ENCODE data around the gene TCTN1. TPM values are rescaled to one million over a fixed set of nuclear protein-coding genes. Genes with fewer than 3 reads are reported as not detected.

The TCTN1 gene
- total and polyA plus RNA-seq, 2 of the 4 experiments (the other 2 are of a cell fraction) = 11.7 to 18.8 TPM

- dilution Hi-C loops (cut with HindIII; ENCODE audit: low sequenced_read_pairs, unreplicated experiment) = no loop called here
- in situ Hi-C loops (cut with MboI; ENCODE audit: low sequenced_read_pairs) = no loop called here
- H4K5ac ChIP-seq (ENCODE audit: low read depth, low read length) = peak within 1 kb of the TSS; percentile 90; the same call in 1 of the 2 replicates
- H4K20me1 ChIP-seq (ENCODE audit: insufficient read depth, low read length) = no peaks in the 10 kb centered on the region
- H3K4me3 ChIP-seq (ENCODE audit: insufficient read depth, low read depth, low read length) = peak within 1 kb of the TSS; percentile 47
- H3K18ac ChIP-seq (ENCODE audit: low read depth, low read length) = no peak within 1 kb of the TSS; the same call in 1 of the 2 replicates
- CTCF ChIA-PET = no interaction called here
- no peak for DNase-seq
- peak within 1 kb of the TSS; percentile 69 for H3K4ac ChIP-seq (ENCODE audit: low read depth, low read length)
- peak within 1 kb of the TSS; percentile 94 for H2AFZ ChIP-seq (replicated peaks; ENCODE audit: low read length, poor library complexity)
- no peaks in the 10 kb centered on the region for H3K36me3 ChIP-seq (ENCODE audit: control insufficient read depth, insufficient read depth, low read length)
- POLR2A ChIA-PET (ENCODE audit: unreplicated experiment) = no interaction called here
- H3K23ac ChIP-seq (ENCODE audit: low read depth, low read length) = peak within 1 kb of the TSS; percentile 24; the same call in 1 of the 2 replicates
- H3K27ac ChIP-seq (ENCODE audit: insufficient read depth, low read length) = no peak within 1 kb of the TSS
- peaks cover 7% of the 10 kb centered on the region; the same call in 1 of the 2 replicates for H3K4me1 ChIP-seq (ENCODE audit: control insufficient read depth, insufficient read depth, low read length)
- H2BK15ac ChIP-seq (ENCODE audit: low read depth, low read length) = no peak within 1 kb of the TSS
- no peak within 1 kb of the TSS for H4K91ac ChIP-seq (ENCODE audit: insufficient read depth, low read depth, low read length)
- ATAC-seq (ENCODE audit: low read depth) = peak; percentile 75
- peak within 1 kb of the TSS; percentile 69 for H2AK9ac ChIP-seq (replicated peaks; ENCODE audit: low read depth, low read length, poor library complexity)
- H3K56ac ChIP-seq (ENCODE audit: extremely low read depth, insufficient read depth, low read length) = no peak within 1 kb of the TSS
- no peak within 1 kb of the TSS for H2BK5ac ChIP-seq (ENCODE audit: low read depth, low read length, poor library complexity, severe bottlenecking)
- H3K27me3 ChIP-seq (ENCODE audit: control insufficient read depth, insufficient read depth, low read length) = peaks cover 30% of the 10 kb centered on the region
- H3K4me2 ChIP-seq (ENCODE audit: low read depth, low read length) = peak within 1 kb of the TSS; percentile 84
- TF ChIP-seq FOS (IDR thresholded peaks at IDR 0.05; ENCODE audit: low read depth, low read length) = no peak
- no peaks in the 10 kb centered on the region for H3K9me1 ChIP-seq (ENCODE audit: insufficient read depth, low read length)
- BruUV-seq (replicated peaks) = no TSS peak
- WGBS, 2 experiments (ENCODE audit: extremely low coverage in 2 of 2, insufficient read length in 1 of 2) = 13% methylated on average over 16 of the region's 64 CpGs; no CpG with 5 or more reads in 1 of the 2 experiments
- no peak within 1 kb of the TSS for H2AK5ac ChIP-seq (ENCODE audit: low read depth, low read length)
- H3K9ac ChIP-seq (ENCODE audit: low read depth, low read length) = peak within 1 kb of the TSS; percentile 42
- peak within 1 kb of the TSS; percentile 58; the same call in 1 of the 2 replicates for H3K14ac ChIP-seq (replicated peaks; ENCODE audit: low read depth, low read length)
- peak within 1 kb of the TSS; percentile 64 to 80; a peak in 2 of 4 replicates for H4K8ac ChIP-seq (ENCODE audit: low read depth in 2 of 2, low read length in 2 of 2)
- no peak within 1 kb of the TSS for H2BK20ac ChIP-seq (ENCODE audit: low read depth, low read length)
- intact Hi-C loops (cut with micrococcal nuclease) = no loop called here
- peaks cover 3% of the 10 kb centered on the region; the same call in 1 of the 2 replicates for H3K9me3 ChIP-seq (ENCODE audit: control insufficient read depth, insufficient read depth, low read length)
- no peak within 1 kb of the TSS for H2BK120ac ChIP-seq (ENCODE audit: low read depth, low read length)
- no peaks in the 10 kb centered on the region for H3K79me1 ChIP-seq (ENCODE audit: low read depth in 1 of 2, low read length in 2 of 2)
These were observed 74.7 kb downstream of the TCTN1 start, which contains the start of gene HVCN1 for GRCh38 chr12:110688446-110689280. Gene HVCN1 (minus strand): TSS chr12:110689115. CDS start chr12:110683245, 5,870 bp downstream.

Data from IMR-90 (cell line).